HG02840 (cell line): ENCODE measurements around the gene SCAMP1.
"Not testable (repeated sequence)": the region's sequence is repeated elsewhere in the genome, so short reads cannot be mapped to it uniquely, and the experiment has no call there.

ENCODE experiments used
- ATAC-seq: cut with Tn5 transposase; IDR thresholded peaks from one replicate; pipeline ENCODE4 v1.9.1; 2021; ENCODE audit warnings: mild to moderate bottlenecking, moderate library complexity, moderate number of reproducible peaks; ENCODE audit not compliant: unreplicated experiment, low FRiP score

SCAMP1 gene

DNA sequence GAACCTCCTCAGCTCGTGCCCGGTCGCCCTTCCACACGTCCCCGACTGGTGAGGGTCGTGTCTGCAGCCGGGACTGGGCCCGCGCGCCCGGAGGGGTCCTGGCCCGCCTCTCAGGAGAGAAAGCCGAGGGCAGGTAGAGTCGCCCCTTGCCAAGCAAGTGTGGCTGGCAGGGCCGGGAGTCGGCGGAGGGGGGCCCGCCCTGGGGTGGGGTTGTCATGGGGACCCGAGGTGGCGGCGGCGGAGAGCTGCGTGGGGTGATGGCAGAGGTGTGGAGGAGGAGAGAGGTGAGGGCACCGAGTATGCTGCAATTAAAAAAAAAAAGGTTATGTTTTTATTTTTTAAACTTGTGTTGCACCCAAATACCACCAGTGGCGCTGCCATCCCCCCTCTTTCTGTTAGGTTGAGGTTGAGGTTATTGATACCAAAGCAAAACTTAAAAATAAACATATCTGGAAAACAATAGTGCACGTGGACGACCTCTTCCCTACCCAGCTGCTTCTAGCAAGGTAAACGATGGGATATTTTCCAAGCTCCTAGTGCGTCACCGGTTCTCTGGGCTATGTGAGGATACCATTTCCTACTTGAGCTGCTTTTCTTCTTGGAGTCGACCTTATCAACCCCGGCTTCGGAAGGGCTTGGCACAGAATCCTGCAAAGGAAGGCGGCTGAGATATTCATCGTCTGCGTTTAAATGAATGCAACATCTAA lies 660 bp downstream of the SCAMP1 start:
- ATAC-seq = peak; percentile 28

DNA sequence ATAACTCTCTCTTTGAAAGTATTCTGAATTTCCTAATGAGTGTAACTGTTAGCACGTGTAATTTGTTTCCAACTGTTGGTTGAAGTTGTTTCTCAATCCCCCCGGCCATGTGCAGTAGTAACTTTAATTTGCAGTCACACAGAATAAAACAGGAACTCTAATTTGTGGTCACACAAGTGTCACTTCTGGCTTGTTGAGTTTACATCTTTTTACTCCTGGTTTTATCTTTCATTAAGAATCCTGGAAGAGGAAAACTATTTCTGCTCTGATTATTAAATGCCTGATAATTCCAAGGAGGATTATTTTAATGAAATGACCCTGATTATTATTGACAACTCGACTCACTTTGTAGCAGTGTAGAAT lies 1.2 kb downstream of the SCAMP1 start:
- ATAC-seq = no peak

- ATAC-seq = no peak
Observed at GRCh38 chr5:78362220-78362619, 1.8 kb downstream of the SCAMP1 start.

DNA sequence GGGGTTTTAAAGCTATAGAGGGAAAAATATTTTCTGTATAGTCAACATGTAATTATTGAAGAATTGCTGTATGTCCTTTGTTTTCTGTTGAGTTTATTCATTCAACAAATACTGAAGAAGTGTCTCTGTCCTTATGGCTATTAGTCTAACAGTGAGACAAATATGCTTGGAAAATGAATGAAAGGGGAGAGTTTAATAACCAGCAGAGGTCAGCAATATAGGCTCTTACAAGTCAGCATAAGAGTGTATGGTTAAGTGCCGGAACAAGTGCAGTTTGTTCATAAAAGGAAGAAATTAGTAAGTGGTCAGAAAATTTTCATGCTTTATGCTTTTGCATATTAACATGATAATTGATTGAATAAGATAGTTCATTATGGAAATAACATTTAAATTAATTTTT lies 3.6 kb downstream of the SCAMP1 start:
- no peak for ATAC-seq

DNA sequence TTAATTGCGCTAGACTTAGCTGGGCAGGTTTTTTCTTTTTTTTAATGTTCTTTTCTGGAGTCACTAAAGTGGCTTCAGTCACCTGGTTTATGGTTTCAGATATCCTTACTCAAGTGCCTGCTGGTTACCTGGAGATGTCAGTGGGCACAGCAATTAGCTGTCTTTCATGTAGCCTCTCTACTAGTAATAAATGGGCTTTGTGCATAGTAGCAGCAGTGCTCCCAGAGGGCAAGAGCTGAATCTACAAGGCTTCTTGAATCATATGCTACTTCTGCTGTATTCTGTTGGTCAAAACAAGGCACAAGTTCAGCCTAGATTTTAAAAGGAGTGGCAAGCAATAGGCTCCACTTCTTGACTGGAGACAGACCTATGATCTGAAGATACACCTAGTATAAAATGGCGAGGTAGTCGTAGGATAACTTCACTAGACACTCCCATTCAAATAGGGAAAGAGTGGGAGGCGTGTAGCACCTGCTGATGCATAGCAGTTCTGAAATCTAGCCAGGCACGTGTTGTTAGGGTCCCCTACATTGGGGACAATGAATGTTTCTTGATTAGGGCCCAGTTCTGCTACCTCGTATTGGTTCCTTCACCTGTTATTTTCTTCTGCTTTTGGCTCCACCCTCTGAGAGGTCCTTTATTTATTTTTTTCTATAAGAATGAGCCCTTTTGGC lies 7.0 kb downstream of the SCAMP1 start:
- ATAC-seq = no peak

DNA sequence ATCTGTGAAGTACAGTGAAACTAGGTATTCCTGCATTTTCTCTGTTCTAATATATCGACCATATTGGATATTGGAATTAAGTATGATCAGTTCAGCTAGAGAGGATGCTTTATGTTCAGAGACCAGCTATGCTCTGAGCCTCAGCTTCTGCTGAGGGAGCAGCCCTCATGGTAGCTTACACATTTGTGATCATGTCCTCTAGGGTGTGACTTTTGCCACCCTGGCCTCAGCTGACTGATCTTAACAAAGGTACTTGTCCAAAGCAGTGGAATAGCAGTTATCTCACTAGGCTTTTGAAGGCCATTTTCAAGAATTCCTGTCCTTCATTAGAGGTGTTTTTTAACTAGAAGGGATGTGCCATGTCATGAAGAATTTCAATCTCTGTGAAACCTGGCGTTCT lies 9.3 kb downstream of the SCAMP1 start:
- ATAC-seq = no peak

GRCh38 chr5:78373231-78373630 lies 12.8 kb downstream of the SCAMP1 start:
- ATAC-seq = no peak

GRCh38 chr5:78376315-78376714 lies 15.9 kb downstream of the SCAMP1 start:
- ATAC-seq = no peak

GRCh38 chr5:78377056-78377717 lies 16.8 kb downstream of the SCAMP1 start:
- no peak for ATAC-seq

DNA sequence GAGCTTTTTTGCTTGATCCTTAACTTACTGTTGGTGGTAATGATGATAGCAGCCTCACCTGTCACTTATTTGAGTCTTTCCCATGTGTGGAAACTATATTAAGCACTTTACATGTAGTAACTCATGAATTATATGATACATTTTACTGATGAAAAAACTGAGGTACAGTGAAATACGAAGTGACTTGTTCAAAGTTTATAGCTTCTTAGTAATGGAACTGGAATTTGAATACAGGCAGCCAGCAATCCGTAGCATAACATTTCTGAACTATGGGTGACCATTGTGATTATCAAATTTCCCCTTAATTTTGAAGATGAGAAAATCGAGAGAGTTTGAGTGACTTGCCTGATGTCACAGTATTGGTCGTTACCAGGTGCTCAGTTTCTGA lies 17.3 kb downstream of the SCAMP1 start:
- no peak for ATAC-seq

- ATAC-seq = no peak
Observed at GRCh38 chr5:78387468-78388153, 27.2 kb downstream of the SCAMP1 start.

DNA sequence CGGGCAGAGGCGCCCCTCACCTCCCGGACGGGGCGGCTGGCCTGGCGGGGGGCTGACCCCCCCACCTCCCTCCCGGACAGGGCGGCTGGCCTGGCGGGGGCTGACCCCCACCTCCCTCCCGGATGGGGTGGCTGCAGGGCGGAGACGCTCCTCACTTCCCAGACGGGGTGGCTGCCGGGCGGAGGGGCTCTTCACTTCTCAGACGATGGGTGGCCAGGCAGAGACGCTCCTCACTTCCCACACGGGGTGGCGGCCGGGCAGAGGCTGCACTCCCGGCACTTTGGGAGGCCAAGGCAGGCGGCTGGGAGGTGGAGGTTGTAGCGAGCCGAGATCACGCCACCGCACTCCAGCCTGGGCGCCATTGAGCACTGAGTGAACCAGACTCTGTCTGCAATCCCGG lies 30.9 kb downstream of the SCAMP1 start:
- not testable (repeated sequence) for ATAC-seq

DNA sequence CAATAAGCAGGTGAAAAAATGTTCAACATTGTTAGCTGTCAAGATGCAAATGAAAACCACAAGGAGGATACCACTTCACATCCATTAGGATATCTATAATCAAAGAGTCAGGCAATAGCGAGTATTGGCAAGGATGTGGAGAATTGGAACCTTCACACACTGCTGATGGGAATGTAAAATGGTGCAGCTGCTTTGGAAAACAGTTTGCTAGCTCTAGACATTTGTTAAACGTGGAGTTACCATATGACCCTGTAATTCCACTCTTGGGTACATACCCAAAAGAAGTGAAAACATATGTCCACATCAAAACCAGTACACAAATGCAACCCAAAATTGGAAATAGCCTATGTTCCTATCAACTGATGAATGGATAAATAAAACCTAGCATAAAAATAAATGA lies 37.4 kb downstream of the SCAMP1 start:
- ATAC-seq = no peak

- ATAC-seq = no peak
Observed at GRCh38 chr5:78399116-78399515, 38.7 kb downstream of the SCAMP1 start.

GRCh38 chr5:78404682-78405293 lies 44.4 kb downstream of the SCAMP1 start:
- ATAC-seq = no peak

DNA sequence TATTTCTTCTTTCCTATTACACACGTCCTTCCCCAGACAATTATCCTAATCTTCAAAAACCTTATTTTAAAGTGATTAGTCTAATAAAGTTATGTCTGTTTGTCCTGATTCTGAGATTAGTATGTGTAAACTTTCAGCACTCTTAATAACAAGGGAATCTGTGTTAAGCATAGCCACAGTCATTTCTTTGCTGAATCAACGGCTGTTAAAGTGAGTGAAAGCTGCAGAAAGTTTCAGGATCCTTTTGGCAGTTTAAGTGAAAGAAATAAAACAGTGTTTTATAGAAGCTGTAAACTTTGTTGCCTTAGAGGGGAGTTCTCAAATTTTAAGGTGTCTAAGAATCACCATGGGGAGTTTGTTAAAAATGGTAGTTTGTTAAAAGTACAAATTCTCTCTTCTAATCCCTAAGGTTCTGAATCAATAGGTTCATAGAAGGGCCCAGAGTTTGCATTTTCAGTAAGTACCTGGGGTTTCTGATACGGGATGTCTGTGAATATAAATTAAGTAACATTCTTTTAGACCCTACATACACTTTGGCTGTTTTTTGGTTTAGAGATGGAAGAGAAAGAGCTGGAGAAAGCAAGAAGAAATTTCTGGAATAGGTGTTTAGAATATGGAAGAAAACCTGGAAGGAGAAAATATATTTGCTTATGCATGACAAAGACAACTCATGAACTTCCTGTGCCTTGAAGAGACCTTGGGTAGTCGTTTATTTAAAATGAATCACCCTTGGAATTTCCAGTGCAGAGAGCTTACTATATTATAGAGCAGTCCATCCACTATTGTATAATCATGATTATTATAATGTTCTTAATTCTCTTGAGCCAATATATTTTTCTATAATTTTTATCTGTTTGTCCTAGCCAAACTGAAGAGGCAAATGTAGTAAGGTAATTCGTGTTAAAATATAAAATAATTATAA lies 45.7 kb downstream of the SCAMP1 start:
- ATAC-seq = no peak

GRCh38 chr5:78407458-78407857 lies 47.0 kb downstream of the SCAMP1 start:
- ATAC-seq = no peak

DNA sequence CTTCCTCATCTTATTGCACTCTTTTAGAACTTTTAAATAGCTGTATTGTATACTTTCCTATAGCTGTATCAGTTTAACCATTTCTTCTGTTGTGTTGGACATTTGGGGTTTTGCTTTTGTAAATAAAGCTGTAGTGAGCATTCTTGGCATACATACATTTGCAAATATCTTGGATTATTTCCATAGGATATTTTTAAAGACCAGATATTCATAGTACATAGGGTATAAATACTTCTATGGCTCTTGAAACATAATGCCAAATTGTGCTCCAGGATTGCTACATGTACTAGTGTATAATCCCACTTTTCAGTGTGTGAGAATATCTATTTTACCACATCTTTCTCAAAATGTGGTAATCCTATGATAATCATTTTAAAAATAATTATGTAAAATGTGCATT lies 51.2 kb downstream of the SCAMP1 start:
- ATAC-seq = no peak

- no peak for ATAC-seq
Observed at GRCh38 chr5:78416677-78417425, 56.4 kb downstream of the SCAMP1 start.
